H9 (cell line): ENCODE measurements around the gene PTPRB. TPM values are rescaled to one million over a fixed set of nuclear protein-coding genes. Genes with fewer than 3 reads are reported as not detected.

Experiments used
- DNase-seq: peaks from one replicate; pipeline ENCODE4 v3.0.0-alpha.2; 2017
- H2AFZ ChIP-seq: one replicate; pipeline ENCODE4 v1.6.1; 2013; ENCODE audit warnings: mild to moderate bottlenecking, low read length, control low read depth, moderate library complexity
- H2AK5ac ChIP-seq: 2 replicates; pipeline ENCODE4 v1.6.1; 2013; ENCODE audit warnings: low read length, control low read depth, mixed read lengths; ENCODE audit not compliant: insufficient read length
- H2BK120ac ChIP-seq: one replicate; pipeline ENCODE4 v1.6.1; 2013; ENCODE audit warnings: low read depth, mild to moderate bottlenecking, low read length, control low read depth, inconsistent platforms; ENCODE audit not compliant: poor library complexity, severe bottlenecking
- H2BK12ac ChIP-seq: 2 replicates; pipeline ENCODE4 v1.6.1; 2013; ENCODE audit warnings: low read length, control low read depth, mixed read lengths, low read depth; ENCODE audit not compliant: insufficient read length
- H2BK15ac ChIP-seq: 2 replicates; pipeline ENCODE4 v1.6.1; 2013; ENCODE audit warnings: low read depth, low read length, control low read depth
- H2BK20ac ChIP-seq: one replicate; pipeline ENCODE4 v1.6.1; 2013; ENCODE audit warnings: low read depth, mild to moderate bottlenecking, low read length, control low read depth, inconsistent platforms; ENCODE audit not compliant: poor library complexity, severe bottlenecking
- H2BK5ac ChIP-seq: 2 replicates; pipeline ENCODE4 v1.6.1; 2013; ENCODE audit warnings: low read length, control low read depth, mixed read lengths; ENCODE audit not compliant: insufficient read length
- H3K14ac ChIP-seq: 2 replicates; pipeline ENCODE4 v1.6.1; 2013; ENCODE audit warnings: low read length, control low read depth; ENCODE audit not compliant: insufficient read depth
- H3K18ac ChIP-seq: 2 replicates; pipeline ENCODE4 v1.6.1; 2013; ENCODE audit warnings: low read depth, mild to moderate bottlenecking, mixed read lengths, low read length, control low read depth; ENCODE audit not compliant: insufficient read length
- H3K23ac ChIP-seq: 2 replicates; pipeline ENCODE4 v1.6.1; 2013; ENCODE audit warnings: low read length, control low read depth, mixed read lengths, low read depth; ENCODE audit not compliant: insufficient read length
- H3K23me2 ChIP-seq: 2 replicates; pipeline ENCODE4 v1.6.1; 2013; ENCODE audit warnings: low read depth, mild to moderate bottlenecking, mixed read lengths, low read length, control low read depth; ENCODE audit not compliant: insufficient read length, poor library complexity, severe bottlenecking
- H3K27ac ChIP-seq: 2 replicates; pipeline ENCODE4 v1.5.1; 2013; ENCODE audit warnings: low read length, control low read depth, mixed read lengths, low read depth; ENCODE audit not compliant: insufficient read length
- H3K27me3 ChIP-seq: 2 replicates; pipeline ENCODE4 v1.6.1; 2013; ENCODE audit warnings: low read length, control low read depth, inconsistent platforms; ENCODE audit not compliant: insufficient read depth
- H3K4ac ChIP-seq: 2 replicates; pipeline ENCODE4 v1.6.1; 2013; ENCODE audit warnings: low read depth, mild to moderate bottlenecking, control low read depth, inconsistent platforms, low read length, moderate library complexity
- H3K4me1 ChIP-seq: 2 replicates; pipeline ENCODE4 v1.6.1; 2013; ENCODE audit warnings: low read length, control low read depth, inconsistent platforms; ENCODE audit not compliant: insufficient read depth
- H3K4me2 ChIP-seq: 2 replicates; pipeline ENCODE4 v1.6.1; 2013; ENCODE audit warnings: low read length, control low read depth, mixed read lengths; ENCODE audit not compliant: insufficient read length, insufficient read depth
- H3K56ac ChIP-seq: 2 replicates; pipeline ENCODE4 v1.6.1; 2013; ENCODE audit warnings: low read depth, mild to moderate bottlenecking, mixed read lengths, low read length, control low read depth; ENCODE audit not compliant: insufficient read length
- H3K79me1 ChIP-seq: 2 replicates; pipeline ENCODE4 v1.6.1; 2013; ENCODE audit warnings: low read depth, mild to moderate bottlenecking, moderate library complexity, low read length, control low read depth, inconsistent platforms; ENCODE audit not compliant: insufficient read depth, poor library complexity, severe bottlenecking
- H3K79me2 ChIP-seq: 2 replicates; pipeline ENCODE4 v1.6.1; 2013; ENCODE audit warnings: low read length, control low read depth, inconsistent platforms; ENCODE audit not compliant: insufficient read depth
- H3K9ac ChIP-seq: 2 replicates; pipeline ENCODE4 v1.6.1; 2013; ENCODE audit warnings: low read length, control low read depth, mixed read lengths; ENCODE audit not compliant: insufficient read length; ENCODE audit errors: extremely low read depth
- H3K9me3 ChIP-seq: one replicate; pipeline ENCODE4 v1.6.1; 2013; ENCODE audit warnings: low read depth, low read length, inconsistent platforms; ENCODE audit not compliant: control insufficient read depth
- H3T11ph ChIP-seq: one replicate; pipeline ENCODE4 v1.6.1; 2013; ENCODE audit warnings: mild to moderate bottlenecking, low read length, control low read depth, inconsistent platforms
- H4K20me1 ChIP-seq: one replicate; pipeline ENCODE4 v1.6.1; 2013; ENCODE audit not compliant: control insufficient read depth, insufficient read length, insufficient read depth
- H4K5ac ChIP-seq: 2 replicates; pipeline ENCODE4 v1.6.1; 2013; ENCODE audit warnings: low read depth, mild to moderate bottlenecking, mixed read lengths, low read length, control low read depth; ENCODE audit not compliant: insufficient read length
- H4K8ac ChIP-seq: replicated peaks from 2 replicates; pipeline ENCODE4 v1.6.1; 2013; ENCODE audit warnings: low read length, control low read depth, mixed read lengths, low read depth; ENCODE audit not compliant: insufficient read length
- H4K91ac ChIP-seq: 2 replicates; pipeline ENCODE4 v1.6.1; 2013; ENCODE audit warnings: low read depth, mild to moderate bottlenecking, moderate library complexity, mixed read lengths, low read length, control low read depth; ENCODE audit not compliant: insufficient read length
- H3K27ac Mint-ChIP-seq, 3 experiments: 2 replicates in 2 of 3; 3 replicates in 1 of 3; pipeline ENCODE4 v1.8.0; 2020 to 2021; ENCODE audit warnings: mixed read lengths in 3 of 3, mild to moderate bottlenecking in 1 of 3, moderate library complexity in 1 of 3
- H3K27me3 Mint-ChIP-seq: 2 replicates; pipeline ENCODE4 v1.8.0; 2021; ENCODE audit warnings: low read depth, mild to moderate bottlenecking, moderate library complexity, mixed read lengths
- H3K36me3 Mint-ChIP-seq, 3 experiments: 2 replicates in 2 of 3; 3 replicates in 1 of 3; pipeline ENCODE4 v1.8.0; 2020 to 2021; ENCODE audit warnings: low read depth in 3 of 3, mixed read lengths in 3 of 3; ENCODE audit not compliant: insufficient read depth in 1 of 3
- H3K4me1 Mint-ChIP-seq, 2 experiments: 2 replicates each; pipeline ENCODE4 v1.8.0; 2020; ENCODE audit warnings: mixed read lengths in 2 of 2
- H3K4me3 Mint-ChIP-seq, 2 experiments: 2 replicates in 1 of 2; 3 replicates in 1 of 2; pipeline ENCODE4 v1.8.0; 2020 to 2021; ENCODE audit warnings: mild to moderate bottlenecking in 2 of 2, mixed read lengths in 2 of 2, moderate library complexity in 1 of 2
- H3K9me3 Mint-ChIP-seq, 2 experiments: 2 replicates in 1 of 2; 3 replicates in 1 of 2; pipeline ENCODE4 v1.8.0; 2020; ENCODE audit warnings: mild to moderate bottlenecking in 2 of 2, mixed read lengths in 2 of 2, moderate library complexity in 1 of 2
- CTCF ChIP-seq: fragments of 200-600 bp; sonication (generic); conservative IDR thresholded peaks from 3 replicates; pipeline ENCODE4 v1.8.0; 2021; ENCODE audit warnings: antibody characterized with exemption, mild to moderate bottlenecking
- WGBS: extraction: QIAGEN DNeasy Blood & Tissue Kit; methylation state at CpG from one replicate; pipeline ENCODE4 v1.1.7; 2013; ENCODE audit warnings: missing lambda C conversion rate, low lambda C conversion rate, mixed read lengths; ENCODE audit not compliant: insufficient read length; ENCODE audit errors: extremely low coverage; 5-methylcytosine and 5-hydroxymethylcytosine counted together
- total RNA-seq: library from RNA; stranded (reverse); gene quantifications from 2 replicates; pipeline ENCODE4 v1.2.1, GENCODE V29; 2021

Gene PTPRB
- total RNA-seq, 1 experiment from 2014 or later: 1.4 TPM

GRCh38 chr12:70615174-70615866 is 21.9 kb downstream of the PTPRB start:
- Histone ChIP-seq H3K27me3 (no peaks in the 10 kb centered on the region), H2AFZ (no peak overlapping the region), H2BK20ac (no peak overlapping the region), H2BK5ac (no peak overlapping the region), H3T11ph (no peak overlapping the region), H4K5ac (no peak overlapping the region), H2BK120ac (no peak overlapping the region), H3K9ac (no peak overlapping the region), H3K4me1 (peaks cover 4% of the 10 kb centered on the region; the same call in 1 of the 2 replicates), H4K8ac (no peak overlapping the region), H3K27ac (no peak overlapping the region), H2BK12ac (no peak overlapping the region), H3K14ac (no peak overlapping the region), H3K79me1 (no peaks in the 10 kb centered on the region), H3K4ac (no peak overlapping the region), H2AK5ac (no peak overlapping the region), H4K20me1 (no peaks in the 10 kb centered on the region), H3K23me2 (no peaks in the 10 kb centered on the region), H3K18ac (no peak overlapping the region), H3K23ac (no peak overlapping the region), H3K4me2 (no peak overlapping the region), H3K56ac (no peak overlapping the region), H2BK15ac (no peak overlapping the region), H3K79me2 (no peaks in the 10 kb centered on the region), H3K9me3 (no peaks in the 10 kb centered on the region), H4K91ac (no peak overlapping the region)
- Mint-ChIP-seq H3K36me3 (no peaks in the 10 kb centered on the region), H3K9me3 (no peaks in the 10 kb centered on the region), H3K4me1 (peaks cover 33 to 39% of the 10 kb centered on the region in 2 experiments), H3K27ac (no peak overlapping the region), H3K4me3 (no peak overlapping the region), H3K27me3 (peaks cover 12% of the 10 kb centered on the region)
- WGBS: no CpG with 5 or more reads among the region's 5 CpGs
- DNase-seq: no peak
- TF ChIP-seq CTCF: no peak
